OCI-LY7 (cell line): ENCODE results near the gene RAPGEF2.

Source experiments
- EZH2phosphoT487 ChIP-seq: fragments of 200-600 bp; sonication (generic); IDR thresholded peaks from 2 replicates; pipeline ENCODE4 v1.6.1; 2018; ENCODE audit warnings: low read depth, borderline replicate concordance, mild to moderate bottlenecking, mixed run types, antibody characterized with exemption, low read length, moderate library complexity, mixed read lengths
- TF ChIP-seq, protein P1 (sequence below): fragments of 200-600 bp; sonication (generic); conservative IDR thresholded peaks from 2 replicates; pipeline ENCODE4 v1.5.1; 2014; ENCODE audit warnings: mild to moderate bottlenecking, antibody characterized with exemption, low read length, moderate library complexity, mixed read lengths

DNA sequence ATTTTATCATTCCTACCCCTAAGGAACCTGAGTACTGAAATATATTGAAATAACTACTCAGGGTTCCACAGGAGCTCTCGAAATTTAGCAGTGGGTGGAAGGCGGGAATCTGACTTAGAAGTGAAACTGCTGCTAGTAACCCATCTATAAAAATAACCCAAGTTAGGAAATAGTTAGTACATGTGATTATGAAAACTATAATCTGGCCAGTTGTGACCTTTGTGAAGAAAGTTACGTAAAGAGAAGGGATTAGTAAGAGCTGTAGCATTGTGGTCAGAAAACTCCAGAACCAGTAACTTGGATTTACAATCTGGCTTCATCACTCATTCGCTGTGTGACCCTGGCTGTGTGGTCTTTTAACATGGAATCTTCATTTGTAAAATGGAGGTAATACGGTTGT is 175.5 kb downstream of the RAPGEF2 start:
- TF ChIP-seq, protein P1, sequence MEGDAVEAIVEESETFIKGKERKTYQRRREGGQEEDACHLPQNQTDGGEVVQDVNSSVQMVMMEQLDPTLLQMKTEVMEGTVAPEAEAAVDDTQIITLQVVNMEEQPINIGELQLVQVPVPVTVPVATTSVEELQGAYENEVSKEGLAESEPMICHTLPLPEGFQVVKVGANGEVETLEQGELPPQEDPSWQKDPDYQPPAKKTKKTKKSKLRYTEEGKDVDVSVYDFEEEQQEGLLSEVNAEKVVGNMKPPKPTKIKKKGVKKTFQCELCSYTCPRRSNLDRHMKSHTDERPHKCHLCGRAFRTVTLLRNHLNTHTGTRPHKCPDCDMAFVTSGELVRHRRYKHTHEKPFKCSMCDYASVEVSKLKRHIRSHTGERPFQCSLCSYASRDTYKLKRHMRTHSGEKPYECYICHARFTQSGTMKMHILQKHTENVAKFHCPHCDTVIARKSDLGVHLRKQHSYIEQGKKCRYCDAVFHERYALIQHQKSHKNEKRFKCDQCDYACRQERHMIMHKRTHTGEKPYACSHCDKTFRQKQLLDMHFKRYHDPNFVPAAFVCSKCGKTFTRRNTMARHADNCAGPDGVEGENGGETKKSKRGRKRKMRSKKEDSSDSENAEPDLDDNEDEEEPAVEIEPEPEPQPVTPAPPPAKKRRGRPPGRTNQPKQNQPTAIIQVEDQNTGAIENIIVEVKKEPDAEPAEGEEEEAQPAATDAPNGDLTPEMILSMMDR: no peak
- TF ChIP-seq EZH2phosphoT487: no peak
